A549 (cell line): ENCODE measurements around the gene RBM12.

Source experiments
- CEBPB ChIP-seq, 2 experiments: fragments of >200 bp in 1 of 2; sonication (Bioruptor Twin) in 1 of 2; formaldehyde crosslinking in 1 of 2; IDR thresholded peaks; 2 replicates each; pipeline ENCODE4 v1.6.1; 2012 to 2016
- EP300 ChIP-seq, 2 experiments: fragments of >200 bp; sonication (Bioruptor Twin); formaldehyde crosslinking; IDR thresholded peaks; 2 replicates in 1 of 2; 3 replicates in 1 of 2; pipeline ENCODE4 v1.6.1; 2016 to 2017
- ESRRA ChIP-seq: fragments of 150-350 bp; IDR thresholded peaks from 2 replicates; pipeline ENCODE4 v1.6.1; 2014; ENCODE audit warnings: mild to moderate bottlenecking, low read length, borderline replicate concordance
- JUN ChIP-seq, 2 experiments: fragments of >200 bp; sonication (Bioruptor Twin); formaldehyde crosslinking; IDR thresholded peaks; 2 replicates in 1 of 2; 3 replicates in 1 of 2; pipeline ENCODE4 v1.6.1; 2016 to 2017
- MAX ChIP-seq: IDR thresholded peaks from 2 replicates; pipeline ENCODE4 v1.6.1; 2012
- MAZ ChIP-seq: fragments of 150-350 bp; IDR thresholded peaks from 2 replicates; pipeline ENCODE4 v1.6.1; 2014; ENCODE audit warnings: antibody characterized with exemption, low read depth, low read length, borderline replicate concordance
- NFE2L2 ChIP-seq: fragments of 150-350 bp; conservative IDR thresholded peaks from 2 replicates; pipeline ENCODE4 v1.6.1; 2014; ENCODE audit warnings: low read length
- PBX3 ChIP-seq: IDR thresholded peaks from 2 replicates; pipeline ENCODE4 v1.6.1; 2012
- POLR2A ChIP-seq: IDR thresholded peaks from 2 replicates; pipeline ENCODE4 v1.6.1; 2012; ENCODE audit warnings: mild to moderate bottlenecking, low read length
- RCOR1 ChIP-seq: fragments of 150-350 bp; IDR thresholded peaks from 2 replicates; pipeline ENCODE4 v1.6.1; 2014; ENCODE audit warnings: antibody characterized with exemption, low read length, low read depth
- RFX5 ChIP-seq: fragments of 450-650 bp; IDR thresholded peaks from 2 replicates; pipeline ENCODE4 v1.7.1; 2014; ENCODE audit warnings: antibody characterized with exemption, mild to moderate bottlenecking, moderate library complexity
- TF ChIP-seq, protein P1 (sequence below): fragments of >200 bp; sonication (Bioruptor Twin); formaldehyde crosslinking; IDR thresholded peaks from 3 replicates; pipeline ENCODE4 v1.5.1; 2016

GRCh38 chr20:35699127-35699956 lies 34.6 kb upstream of the RBM12 start, which contains the start of the genes NFS1 and ROMO1:
- TF ChIP-seq, protein P1, sequence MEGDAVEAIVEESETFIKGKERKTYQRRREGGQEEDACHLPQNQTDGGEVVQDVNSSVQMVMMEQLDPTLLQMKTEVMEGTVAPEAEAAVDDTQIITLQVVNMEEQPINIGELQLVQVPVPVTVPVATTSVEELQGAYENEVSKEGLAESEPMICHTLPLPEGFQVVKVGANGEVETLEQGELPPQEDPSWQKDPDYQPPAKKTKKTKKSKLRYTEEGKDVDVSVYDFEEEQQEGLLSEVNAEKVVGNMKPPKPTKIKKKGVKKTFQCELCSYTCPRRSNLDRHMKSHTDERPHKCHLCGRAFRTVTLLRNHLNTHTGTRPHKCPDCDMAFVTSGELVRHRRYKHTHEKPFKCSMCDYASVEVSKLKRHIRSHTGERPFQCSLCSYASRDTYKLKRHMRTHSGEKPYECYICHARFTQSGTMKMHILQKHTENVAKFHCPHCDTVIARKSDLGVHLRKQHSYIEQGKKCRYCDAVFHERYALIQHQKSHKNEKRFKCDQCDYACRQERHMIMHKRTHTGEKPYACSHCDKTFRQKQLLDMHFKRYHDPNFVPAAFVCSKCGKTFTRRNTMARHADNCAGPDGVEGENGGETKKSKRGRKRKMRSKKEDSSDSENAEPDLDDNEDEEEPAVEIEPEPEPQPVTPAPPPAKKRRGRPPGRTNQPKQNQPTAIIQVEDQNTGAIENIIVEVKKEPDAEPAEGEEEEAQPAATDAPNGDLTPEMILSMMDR, result 0 out of 3 replicates have a peak, but pooled peaks have one; percentile 10
- no peak for TF ChIP-seq MAZ
- peak; percentile 80 for TF ChIP-seq MAX
- peak; percentile 79 for TF ChIP-seq POLR2A
- no peak for TF ChIP-seq RFX5
- peak; percentile 70 to 84 for TF ChIP-seq JUN (IDR thresholded peaks at IDR 0.05)
- TF ChIP-seq RCOR1, result no peak
- TF ChIP-seq NFE2L2, result no peak
- TF ChIP-seq EP300 (IDR thresholded peaks at IDR 0.05), result no peak
- TF ChIP-seq CEBPB (IDR thresholded peaks at IDR 0.05), result no peak
- peak; percentile 64; the same call in 1 of the 2 replicates for TF ChIP-seq PBX3
- no peak for TF ChIP-seq ESRRA
